ENCODE results near the gene CCNJL. TPM values are rescaled to one million over a fixed set of nuclear protein-coding genes. Genes with fewer than 3 reads are reported as not detected.

Gene CCNJL
- total and polyA plus RNA-seq, 2 experiments from 2014 or later: 8.1 to 10.8 TPM

DNA sequence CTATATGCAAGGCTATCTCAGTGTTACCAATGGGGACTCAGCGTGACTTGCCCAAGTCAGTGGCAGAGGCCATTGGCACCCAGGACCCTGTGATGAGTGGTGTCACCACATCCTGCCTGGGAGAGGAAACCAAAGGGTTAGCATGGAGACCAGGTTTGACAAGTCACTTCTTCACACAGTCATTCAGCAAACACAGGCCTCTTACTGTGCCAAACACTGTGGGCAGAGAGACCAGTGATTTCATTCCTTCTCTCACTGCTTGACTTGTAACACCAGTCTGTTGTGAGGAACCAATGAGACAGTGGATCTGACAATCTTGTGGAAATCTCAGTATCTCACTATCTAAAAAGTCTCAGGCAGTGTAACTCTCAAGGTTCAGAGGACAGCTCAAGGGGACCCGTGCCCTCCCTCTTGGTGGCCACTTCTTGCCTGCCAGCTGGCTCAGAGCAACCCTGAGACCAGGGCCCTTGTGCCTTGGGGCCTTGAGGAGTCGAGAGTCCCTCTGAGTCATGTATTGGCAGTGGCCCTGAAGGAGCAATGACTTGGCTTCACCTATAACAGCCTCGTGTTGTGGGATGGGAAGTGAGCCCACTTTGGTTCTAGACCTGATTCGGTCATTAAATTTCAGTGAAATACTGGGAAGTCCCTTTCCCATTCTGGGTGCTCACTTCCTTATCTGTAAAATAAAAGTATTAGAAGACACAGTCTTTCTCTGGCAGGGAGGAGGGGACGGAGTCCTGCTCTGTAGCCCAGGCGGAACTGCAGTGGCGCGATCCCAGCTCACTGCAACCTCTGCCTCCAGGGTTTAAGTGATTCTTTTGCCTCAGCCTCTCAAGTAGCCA, 81.5 kb downstream of the CCNJL start:
- no peaks in the 10 kb centered on the region for H3K79me2 ChIP-seq
- no peak overlapping the region for H2AFZ ChIP-seq
- H3K4me1 ChIP-seq (ENCODE audit: insufficient read depth): no peaks in the 10 kb centered on the region
- DNase-seq (ENCODE audit: low spot score): no peak
- no peaks in the 10 kb centered on the region for H3K27me3 ChIP-seq
- H3K9me2 ChIP-seq (replicated peaks; ENCODE audit: insufficient read depth): no peaks in the 10 kb centered on the region
- H3K9me3 ChIP-seq (ENCODE audit: low read depth): no peaks in the 10 kb centered on the region
- no peak overlapping the region for H3K4me2 ChIP-seq
- no peak overlapping the region for H3K4me3 ChIP-seq
- no peaks in the 10 kb centered on the region for H4K20me1 ChIP-seq (ENCODE audit: insufficient read depth, poor library complexity, severe bottlenecking)
- WGBS (ENCODE audit: low lambda C conversion rate, missing lambda C conversion rate): 91% methylated on average over 9 of the region's 9 CpGs
- TF ChIP-seq EZH2 (IDR thresholded peaks at IDR 0.05; ENCODE audit: borderline replicate concordance) (no peak), EZH2phosphoT487 (IDR thresholded peaks at IDR 0.05; ENCODE audit: low read depth, severe bottlenecking, unreplicated experiment) (no peak)
- TF ChIP-seq, protein P1, sequence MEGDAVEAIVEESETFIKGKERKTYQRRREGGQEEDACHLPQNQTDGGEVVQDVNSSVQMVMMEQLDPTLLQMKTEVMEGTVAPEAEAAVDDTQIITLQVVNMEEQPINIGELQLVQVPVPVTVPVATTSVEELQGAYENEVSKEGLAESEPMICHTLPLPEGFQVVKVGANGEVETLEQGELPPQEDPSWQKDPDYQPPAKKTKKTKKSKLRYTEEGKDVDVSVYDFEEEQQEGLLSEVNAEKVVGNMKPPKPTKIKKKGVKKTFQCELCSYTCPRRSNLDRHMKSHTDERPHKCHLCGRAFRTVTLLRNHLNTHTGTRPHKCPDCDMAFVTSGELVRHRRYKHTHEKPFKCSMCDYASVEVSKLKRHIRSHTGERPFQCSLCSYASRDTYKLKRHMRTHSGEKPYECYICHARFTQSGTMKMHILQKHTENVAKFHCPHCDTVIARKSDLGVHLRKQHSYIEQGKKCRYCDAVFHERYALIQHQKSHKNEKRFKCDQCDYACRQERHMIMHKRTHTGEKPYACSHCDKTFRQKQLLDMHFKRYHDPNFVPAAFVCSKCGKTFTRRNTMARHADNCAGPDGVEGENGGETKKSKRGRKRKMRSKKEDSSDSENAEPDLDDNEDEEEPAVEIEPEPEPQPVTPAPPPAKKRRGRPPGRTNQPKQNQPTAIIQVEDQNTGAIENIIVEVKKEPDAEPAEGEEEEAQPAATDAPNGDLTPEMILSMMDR (IDR thresholded peaks at IDR 0.05; ENCODE audit: poor library complexity): no peak
- H3K27ac ChIP-seq: no peak overlapping the region
- no peaks in the 10 kb centered on the region for H3K36me3 ChIP-seq (replicated peaks; ENCODE audit: insufficient read depth, low read depth)

DNA sequence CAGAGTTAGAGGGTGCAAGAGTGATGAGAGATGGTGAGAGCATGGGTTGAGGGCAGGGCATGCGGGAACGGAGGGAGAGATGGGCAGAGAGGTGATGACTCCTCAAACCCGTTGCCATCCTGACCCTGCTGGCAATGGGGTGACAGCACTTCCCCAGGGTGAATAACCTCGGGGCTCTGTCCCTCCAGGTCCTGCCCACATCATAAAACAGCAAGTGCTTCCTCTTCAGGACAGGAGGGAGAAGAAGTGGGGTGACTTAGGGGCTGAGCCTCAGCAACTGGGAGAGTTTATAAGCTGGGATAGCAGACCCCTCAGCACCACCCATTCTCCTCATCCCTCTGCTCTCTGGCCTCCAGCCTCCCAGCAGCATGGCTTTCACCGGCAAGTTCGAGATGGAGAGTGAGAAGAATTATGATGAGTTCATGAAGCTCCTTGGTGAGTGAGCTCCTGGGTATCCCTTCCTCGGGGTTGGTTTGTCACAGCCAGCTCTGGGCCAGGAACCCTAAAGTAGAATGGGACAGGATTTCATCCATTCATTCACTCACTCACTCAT, 83.1 kb downstream of the CCNJL start, which contains the start of gene FABP6:
Gene FABP6, plus strand, starts transcription at position 317 of the 553 bp plus-strand sequence. Its CDS starts 52 bp downstream, at position 369.
- TF ChIP-seq, protein P1 (IDR thresholded peaks at IDR 0.05; ENCODE audit: poor library complexity): no peak
- TF ChIP-seq EZH2phosphoT487 (IDR thresholded peaks at IDR 0.05; ENCODE audit: low read depth, severe bottlenecking, unreplicated experiment) (no peak), EZH2 (IDR thresholded peaks at IDR 0.05; ENCODE audit: borderline replicate concordance) (no peak)

DNA sequence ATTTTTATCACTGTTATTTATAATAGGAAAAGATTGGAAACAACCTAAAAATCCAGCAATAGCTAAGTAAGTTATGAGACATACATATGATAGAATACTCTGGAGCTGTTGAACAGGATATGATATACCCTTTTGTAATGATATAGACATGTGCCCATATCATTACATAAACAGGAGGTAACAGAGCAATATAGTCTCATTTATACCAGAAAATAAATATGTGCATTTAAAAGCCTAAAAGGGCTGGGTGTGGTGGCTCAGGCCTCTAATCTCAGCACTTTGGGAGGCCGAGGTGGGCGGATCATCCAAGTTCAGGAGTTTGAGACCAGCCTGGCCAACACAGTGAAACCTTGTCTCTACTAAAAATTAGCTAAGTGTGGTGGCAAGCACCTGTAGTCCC, 85.4 kb downstream of the CCNJL start:
- Histone ChIP-seq H3K27me3 (no peaks in the 10 kb centered on the region), H3K4me3 (no peak overlapping the region), H3K79me2 (no peaks in the 10 kb centered on the region), H3K36me3 (replicated peaks; ENCODE audit: insufficient read depth, low read depth) (no peaks in the 10 kb centered on the region), H4K20me1 (ENCODE audit: insufficient read depth, poor library complexity, severe bottlenecking) (no peaks in the 10 kb centered on the region), H3K9me3 (ENCODE audit: low read depth) (no peaks in the 10 kb centered on the region), H3K9me2 (replicated peaks; ENCODE audit: insufficient read depth) (no peaks in the 10 kb centered on the region), H3K27ac (no peak overlapping the region), H3K4me2 (no peak overlapping the region), H2AFZ (no peak overlapping the region), H3K4me1 (ENCODE audit: insufficient read depth) (no peaks in the 10 kb centered on the region)
- TF ChIP-seq EZH2phosphoT487 (IDR thresholded peaks at IDR 0.05; ENCODE audit: low read depth, severe bottlenecking, unreplicated experiment): no peak
- TF ChIP-seq, protein P1 (IDR thresholded peaks at IDR 0.05; ENCODE audit: poor library complexity): no peak
- TF ChIP-seq EZH2 (IDR thresholded peaks at IDR 0.05; ENCODE audit: borderline replicate concordance): no peak
- WGBS (ENCODE audit: low lambda C conversion rate, missing lambda C conversion rate): 93% methylated on average over 2 of the region's 2 CpGs
- DNase-seq (ENCODE audit: low spot score): no peak

More for the DNA sequence above, 83.1 kb downstream of the CCNJL start, which contains the start of gene FABP6:
- no peak within 1 kb of the TSS for H3K4me3 ChIP-seq
- no peaks in the 10 kb centered on the region for H3K36me3 ChIP-seq (replicated peaks; ENCODE audit: insufficient read depth, low read depth)
- H3K4me1 ChIP-seq (ENCODE audit: insufficient read depth): no peaks in the 10 kb centered on the region
- no peaks in the 10 kb centered on the region for H3K27me3 ChIP-seq
- WGBS (ENCODE audit: low lambda C conversion rate, missing lambda C conversion rate): 88% methylated on average over 7 of the region's 7 CpGs
- DNase-seq (ENCODE audit: low spot score): no peak
- no peaks in the 10 kb centered on the region for H3K9me2 ChIP-seq (replicated peaks; ENCODE audit: insufficient read depth)
- H3K27ac ChIP-seq: no peak within 1 kb of the TSS
- no peaks in the 10 kb centered on the region for H3K79me2 ChIP-seq
- no peak within 1 kb of the TSS for H2AFZ ChIP-seq
- H4K20me1 ChIP-seq (ENCODE audit: insufficient read depth, poor library complexity, severe bottlenecking): no peaks in the 10 kb centered on the region
- H3K9me3 ChIP-seq (ENCODE audit: low read depth): no peaks in the 10 kb centered on the region
- no peak within 1 kb of the TSS for H3K4me2 ChIP-seq

Data from hepatocyte (in vitro differentiated cells).